Hepatocyte (in vitro differentiated cells): Measurements from ENCODE around the gene MRTFA. TPM values are rescaled to one million over a fixed set of nuclear protein-coding genes. Genes with fewer than 3 reads are reported as not detected.
"Not testable (repeated sequence)": the region's sequence is repeated elsewhere in the genome, so short reads cannot be mapped to it uniquely, and the experiment has no call there.

Experiments
- DNase-seq: peaks from one replicate; pipeline ENCODE4 v3.0.0-alpha.2; 2016; ENCODE audit warnings: low spot score
- H2AFZ ChIP-seq: fragments of 200-600 bp; sonication (generic); 2 replicates; pipeline ENCODE4 v1.6.0; 2016; ENCODE audit warnings: antibody characterized with exemption, mild to moderate bottlenecking
- H3K27ac ChIP-seq: fragments of 200-600 bp; sonication (generic); 2 replicates; pipeline ENCODE4 v1.5.1; 2016; ENCODE audit warnings: mild to moderate bottlenecking
- H3K27me3 ChIP-seq: fragments of 200-600 bp; sonication (generic); 2 replicates; pipeline ENCODE4 v1.6.1; 2016
- H3K36me3 ChIP-seq: fragments of 200-600 bp; sonication (generic); replicated peaks from 2 replicates; pipeline ENCODE4 v1.5.1; 2016; ENCODE audit warnings: low read depth; ENCODE audit not compliant: insufficient read depth
- H3K4me1 ChIP-seq: fragments of 200-600 bp; sonication (generic); 2 replicates; pipeline ENCODE4 v1.5.1; 2016; ENCODE audit warnings: mild to moderate bottlenecking, moderate library complexity; ENCODE audit not compliant: insufficient read depth
- H3K4me2 ChIP-seq: fragments of 200-600 bp; sonication (generic); 2 replicates; pipeline ENCODE4 v1.6.0; 2016
- H3K4me3 ChIP-seq: fragments of 200-600 bp; sonication (generic); 2 replicates; pipeline ENCODE4 v1.5.1; 2016; ENCODE audit warnings: mild to moderate bottlenecking
- H3K79me2 ChIP-seq: fragments of 200-600 bp; sonication (generic); 2 replicates; pipeline ENCODE4 v1.6.0; 2017; ENCODE audit warnings: mild to moderate bottlenecking
- H3K9me2 ChIP-seq: fragments of 200-600 bp; sonication (generic); replicated peaks from 2 replicates; pipeline ENCODE4 v1.6.0; 2017; ENCODE audit warnings: mild to moderate bottlenecking; ENCODE audit not compliant: insufficient read depth
- H3K9me3 ChIP-seq: fragments of 200-600 bp; sonication (generic); 2 replicates; pipeline ENCODE4 v1.5.1; 2016; ENCODE audit warnings: low read depth, mild to moderate bottlenecking
- H4K20me1 ChIP-seq: fragments of 200-600 bp; sonication (generic); 2 replicates; pipeline ENCODE4 v1.6.0; 2016; ENCODE audit warnings: mild to moderate bottlenecking; ENCODE audit not compliant: insufficient read depth, poor library complexity, severe bottlenecking
- EZH2 ChIP-seq: fragments of 200-600 bp; sonication (generic); IDR thresholded peaks from 2 replicates; pipeline ENCODE4 v1.6.1; 2016; ENCODE audit warnings: antibody characterized with exemption, mild to moderate bottlenecking, borderline replicate concordance
- EZH2phosphoT487 ChIP-seq: fragments of 200-600 bp; sonication (generic); IDR thresholded peaks from one replicate; pipeline ENCODE4 v1.6.1; 2018; ENCODE audit warnings: antibody characterized with exemption, mild to moderate bottlenecking, low read depth, moderate library complexity; ENCODE audit not compliant: unreplicated experiment, severe bottlenecking
- WGBS: methylation state at CpG from one replicate; pipeline ENCODE4 v1.1.6; 2016; ENCODE audit warnings: low lambda C conversion rate; ENCODE audit errors: missing lambda C conversion rate; 5-methylcytosine and 5-hydroxymethylcytosine counted together
- polyA plus RNA-seq: library from polyadenylated mRNA; unstranded; fragments of >200 nt; fragmentation: Nextera tagmentation; extraction: Ambion mirVana; gene quantifications from 2 replicates; pipeline ENCODE4 v1.2.1, GENCODE V29; 2016
- total RNA-seq: library from RNA; depleted of rRNA; stranded (reverse); fragments of >200 nt; gene quantifications from 2 replicates; pipeline ENCODE4 v1.2.3, GENCODE V29; 2014
- TF ChIP-seq, protein P1 (sequence below): fragments of 200-600 bp; sonication (generic); IDR thresholded peaks from 2 replicates; pipeline ENCODE4 v1.5.1; 2016; ENCODE audit warnings: antibody characterized with exemption, mild to moderate bottlenecking; ENCODE audit not compliant: poor library complexity

Gene MRTFA
- total and polyA plus RNA-seq, 2 experiments from 2014 or later, result 19.0 to 29.7 TPM

GRCh38 chr22:40502919-40503318 is 133.6 kb downstream of the MRTFA start:
- no peak overlapping the region for H3K4me3 ChIP-seq
- no peaks in the 10 kb centered on the region for H3K9me3 ChIP-seq
- peaks cover 23% of the 10 kb centered on the region for H3K4me1 ChIP-seq
- no peaks in the 10 kb centered on the region for H3K36me3 ChIP-seq
- TF ChIP-seq EZH2 (no peak), EZH2phosphoT487 (no peak)
- TF ChIP-seq, protein P1, sequence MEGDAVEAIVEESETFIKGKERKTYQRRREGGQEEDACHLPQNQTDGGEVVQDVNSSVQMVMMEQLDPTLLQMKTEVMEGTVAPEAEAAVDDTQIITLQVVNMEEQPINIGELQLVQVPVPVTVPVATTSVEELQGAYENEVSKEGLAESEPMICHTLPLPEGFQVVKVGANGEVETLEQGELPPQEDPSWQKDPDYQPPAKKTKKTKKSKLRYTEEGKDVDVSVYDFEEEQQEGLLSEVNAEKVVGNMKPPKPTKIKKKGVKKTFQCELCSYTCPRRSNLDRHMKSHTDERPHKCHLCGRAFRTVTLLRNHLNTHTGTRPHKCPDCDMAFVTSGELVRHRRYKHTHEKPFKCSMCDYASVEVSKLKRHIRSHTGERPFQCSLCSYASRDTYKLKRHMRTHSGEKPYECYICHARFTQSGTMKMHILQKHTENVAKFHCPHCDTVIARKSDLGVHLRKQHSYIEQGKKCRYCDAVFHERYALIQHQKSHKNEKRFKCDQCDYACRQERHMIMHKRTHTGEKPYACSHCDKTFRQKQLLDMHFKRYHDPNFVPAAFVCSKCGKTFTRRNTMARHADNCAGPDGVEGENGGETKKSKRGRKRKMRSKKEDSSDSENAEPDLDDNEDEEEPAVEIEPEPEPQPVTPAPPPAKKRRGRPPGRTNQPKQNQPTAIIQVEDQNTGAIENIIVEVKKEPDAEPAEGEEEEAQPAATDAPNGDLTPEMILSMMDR, result no peak
- no peak overlapping the region for H3K4me2 ChIP-seq
- peaks cover 31% of the 10 kb centered on the region for H3K79me2 ChIP-seq
- no peaks in the 10 kb centered on the region for H3K27me3 ChIP-seq
- no peak for DNase-seq
- H2AFZ ChIP-seq, result no peak overlapping the region
- no peaks in the 10 kb centered on the region for H4K20me1 ChIP-seq
- H3K9me2 ChIP-seq, result no peaks in the 10 kb centered on the region
- no peak overlapping the region for H3K27ac ChIP-seq
- WGBS, result 94% methylated on average over 1 of the region's 1 CpG

GRCh38 chr22:40500465-40500786 is 136.1 kb downstream of the MRTFA start:
- H3K9me2 ChIP-seq, H3K27me3 ChIP-seq, H3K4me3 ChIP-seq, H3K4me2 ChIP-seq, H4K20me1 ChIP-seq, H3K27ac ChIP-seq, H3K9me3 ChIP-seq, DNase-seq, H2AFZ ChIP-seq, H3K36me3 ChIP-seq: not testable (repeated sequence)
- Histone ChIP-seq H3K4me1 (peaks cover 26% of the 10 kb centered on the region), H3K79me2 (peaks cover 12% of the 10 kb centered on the region)
- WGBS, result 37% methylated on average over 5 of the region's 5 CpGs

GRCh38 chr22:40499209-40499623 is 137.3 kb downstream of the MRTFA start:
- peak; percentile 67 for DNase-seq
- Histone ChIP-seq H3K79me2 (peaks cover 12% of the 10 kb centered on the region), H3K9me3 (no peaks in the 10 kb centered on the region), H3K4me2 (peak overlapping the region; percentile 46), H3K4me3 (no peak overlapping the region), H3K9me2 (no peaks in the 10 kb centered on the region), H4K20me1 (no peaks in the 10 kb centered on the region), H2AFZ (no peak overlapping the region), H3K4me1 (peaks cover 22% of the 10 kb centered on the region), H3K27me3 (no peaks in the 10 kb centered on the region), H3K27ac (peak overlapping the region; percentile 83), H3K36me3 (no peaks in the 10 kb centered on the region)
- TF ChIP-seq EZH2 (no peak), EZH2phosphoT487 (no peak)
- TF ChIP-seq, protein P1, result no peak

DNA sequence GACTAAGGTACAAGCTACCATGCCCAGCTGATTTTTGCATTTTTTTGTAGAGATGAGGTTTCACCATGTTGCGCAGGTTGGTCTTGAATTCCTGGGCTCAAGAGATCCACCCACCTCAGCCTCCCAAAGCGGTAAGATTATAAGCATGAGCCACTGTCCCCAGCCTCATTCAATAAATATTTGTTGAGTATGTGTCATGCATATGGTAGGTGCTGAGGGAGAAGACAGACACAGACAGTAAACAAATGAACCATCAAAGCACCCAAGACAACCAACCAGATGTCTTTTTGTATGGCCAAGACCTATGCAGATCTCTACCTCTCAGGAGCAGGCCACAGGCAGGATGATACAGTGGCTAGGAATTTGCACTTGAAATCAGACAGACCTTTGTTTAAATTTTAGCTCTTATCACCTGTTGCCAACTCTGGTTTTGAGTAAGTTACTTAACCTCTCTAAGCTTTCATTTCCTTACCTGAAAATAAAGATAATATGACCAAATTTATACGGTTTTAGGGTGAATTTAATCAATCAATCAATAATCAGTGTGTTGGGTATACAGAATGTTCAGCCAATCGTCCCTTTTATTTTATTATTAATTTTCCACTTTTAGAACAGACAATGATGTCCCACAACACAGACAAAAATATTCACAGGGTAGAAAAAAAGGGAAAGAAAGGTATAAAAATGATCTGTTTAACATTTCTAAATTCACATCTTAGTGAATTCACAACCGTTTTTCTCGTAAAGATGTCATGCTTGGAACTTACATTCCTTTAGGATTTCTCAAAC is 137.9 kb downstream of the MRTFA start:
- WGBS, result 27% methylated on average over 6 of the region's 6 CpGs
- H3K79me2 ChIP-seq, result peaks cover 15% of the 10 kb centered on the region
- H4K20me1 ChIP-seq, result no peaks in the 10 kb centered on the region
- H3K9me3 ChIP-seq, result no peaks in the 10 kb centered on the region
- H3K9me2 ChIP-seq, result no peaks in the 10 kb centered on the region
- H3K4me2 ChIP-seq, result peak overlapping the region; percentile 46
- peak overlapping the region; percentile 83 for H3K27ac ChIP-seq
- DNase-seq, result peak; percentile 63
- TF ChIP-seq EZH2phosphoT487, result no peak
- TF ChIP-seq EZH2, result no peak
- TF ChIP-seq, protein P1, result no peak
- H3K27me3 ChIP-seq, result no peaks in the 10 kb centered on the region
- H3K4me1 ChIP-seq, result peaks cover 22% of the 10 kb centered on the region
- H2AFZ ChIP-seq, result no peak overlapping the region
- no peaks in the 10 kb centered on the region for H3K36me3 ChIP-seq
- H3K4me3 ChIP-seq, result no peak overlapping the region
